DND-41 (cell line): ENCODE data around the gene MAST4.

Experiments used
- ATAC-seq: fragments of 200-7000 bp; cut with Tn5 transposase; 3 replicates; pipeline ENCODE4 v1.9.1; 2021; ENCODE audit warnings: low read depth; ENCODE audit not compliant: insufficient read depth
- DNase-seq: peaks from one replicate; pipeline ENCODE4 v3.0.0-alpha.2; 2020
- H2AFZ ChIP-seq: 2 replicates; pipeline ENCODE4 v1.6.0; 2012; ENCODE audit warnings: low read depth, low read length
- H3K27ac ChIP-seq: 2 replicates; pipeline ENCODE4 v1.5.1; 2012; ENCODE audit warnings: low read length, inconsistent platforms
- H3K27me3 ChIP-seq: fragments of 200-600 bp; sonication (generic); 2 replicates; pipeline ENCODE4 v1.6.0; 2012; ENCODE audit warnings: low read length, mild to moderate bottlenecking, inconsistent platforms; ENCODE audit not compliant: insufficient read depth, poor library complexity
- H3K36me3 ChIP-seq: 2 replicates; pipeline ENCODE4 v1.5.1; 2012; ENCODE audit warnings: low read length, inconsistent platforms; ENCODE audit not compliant: insufficient read depth
- H3K4me1 ChIP-seq: 2 replicates; pipeline ENCODE4 v1.5.1; 2012; ENCODE audit warnings: mild to moderate bottlenecking, low read length; ENCODE audit not compliant: insufficient read depth
- H3K4me2 ChIP-seq: 2 replicates; pipeline ENCODE4 v1.6.0; 2012; ENCODE audit warnings: mild to moderate bottlenecking, moderate library complexity, low read length, inconsistent platforms; ENCODE audit not compliant: insufficient read depth
- H3K4me3 ChIP-seq, 2 experiments: fragments of 200-600 bp in 1 of 2; shearing (Covaris generic) in 1 of 2; 2 replicates each; pipeline ENCODE4 v1.5.1; 2012 to 2016; ENCODE audit warnings: inconsistent platforms in 2 of 2, low read length in 2 of 2, mild to moderate bottlenecking in 2 of 2, low read depth in 1 of 2, moderate library complexity in 1 of 2
- H3K79me2 ChIP-seq: 2 replicates; pipeline ENCODE4 v1.6.0; 2012; ENCODE audit warnings: low read length, inconsistent platforms; ENCODE audit not compliant: insufficient read depth
- H3K9ac ChIP-seq: 2 replicates; pipeline ENCODE4 v1.6.0; 2012; ENCODE audit warnings: low read depth, mild to moderate bottlenecking, inconsistent platforms, low read length, moderate library complexity
- H3K9me3 ChIP-seq: 2 replicates; pipeline ENCODE4 v1.5.1; 2012; ENCODE audit warnings: low read length, moderate library complexity, mild to moderate bottlenecking, inconsistent platforms; ENCODE audit not compliant: insufficient read depth, severe bottlenecking
- H4K20me1 ChIP-seq: 2 replicates; pipeline ENCODE4 v1.6.0; 2012; ENCODE audit warnings: low read length; ENCODE audit not compliant: insufficient read depth
- EZH2 ChIP-seq: IDR thresholded peaks from 3 replicates; pipeline ENCODE4 v1.6.1; 2012; ENCODE audit warnings: borderline replicate concordance, low read depth, mild to moderate bottlenecking, moderate library complexity, low read length, inconsistent platforms; ENCODE audit not compliant: severe bottlenecking
- TF ChIP-seq, protein P1 (sequence below): IDR thresholded peaks from 2 replicates; pipeline ENCODE4 v1.5.1; 2012; ENCODE audit warnings: borderline replicate concordance, low read length, moderate library complexity, mild to moderate bottlenecking; ENCODE audit not compliant: poor library complexity, severe bottlenecking; ENCODE audit errors: extremely low read depth

Gene MAST4

DNA sequence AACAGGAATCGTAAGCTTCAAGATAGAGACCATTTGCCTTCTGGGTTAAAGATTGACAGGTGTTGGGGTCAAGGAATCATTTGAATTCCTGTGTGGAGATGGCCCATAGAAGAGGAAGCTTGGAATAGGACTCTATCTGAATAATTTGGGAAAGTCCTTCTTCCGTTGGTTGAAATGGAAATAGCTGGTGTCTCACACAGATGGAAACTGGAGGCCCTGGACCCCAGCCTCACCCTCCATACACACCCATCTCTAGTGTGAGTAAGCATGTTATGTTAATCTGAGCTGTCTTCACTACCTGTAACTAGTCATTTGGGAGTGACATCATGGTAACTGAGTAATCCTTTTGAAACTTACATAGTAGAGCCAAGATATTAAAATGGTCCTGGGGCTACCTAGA lies 416.0 kb downstream of the MAST4 start:
- Histone ChIP-seq H3K36me3 (no peaks in the 10 kb centered on the region), H4K20me1 (0 out of 2 replicates have a peak, but pooled peaks cover 4% of the 10 kb centered on the region), H3K4me3 (no peak overlapping the region), H3K4me1 (no peaks in the 10 kb centered on the region), H2AFZ (no peak overlapping the region), H3K4me2 (no peak overlapping the region), H3K27me3 (no peaks in the 10 kb centered on the region), H3K27ac (no peak overlapping the region), H3K9me3 (no peaks in the 10 kb centered on the region), H3K79me2 (no peaks in the 10 kb centered on the region), H3K9ac (no peak overlapping the region)
- ATAC-seq (no peak), DNase-seq (no peak)
- TF ChIP-seq, protein P1, sequence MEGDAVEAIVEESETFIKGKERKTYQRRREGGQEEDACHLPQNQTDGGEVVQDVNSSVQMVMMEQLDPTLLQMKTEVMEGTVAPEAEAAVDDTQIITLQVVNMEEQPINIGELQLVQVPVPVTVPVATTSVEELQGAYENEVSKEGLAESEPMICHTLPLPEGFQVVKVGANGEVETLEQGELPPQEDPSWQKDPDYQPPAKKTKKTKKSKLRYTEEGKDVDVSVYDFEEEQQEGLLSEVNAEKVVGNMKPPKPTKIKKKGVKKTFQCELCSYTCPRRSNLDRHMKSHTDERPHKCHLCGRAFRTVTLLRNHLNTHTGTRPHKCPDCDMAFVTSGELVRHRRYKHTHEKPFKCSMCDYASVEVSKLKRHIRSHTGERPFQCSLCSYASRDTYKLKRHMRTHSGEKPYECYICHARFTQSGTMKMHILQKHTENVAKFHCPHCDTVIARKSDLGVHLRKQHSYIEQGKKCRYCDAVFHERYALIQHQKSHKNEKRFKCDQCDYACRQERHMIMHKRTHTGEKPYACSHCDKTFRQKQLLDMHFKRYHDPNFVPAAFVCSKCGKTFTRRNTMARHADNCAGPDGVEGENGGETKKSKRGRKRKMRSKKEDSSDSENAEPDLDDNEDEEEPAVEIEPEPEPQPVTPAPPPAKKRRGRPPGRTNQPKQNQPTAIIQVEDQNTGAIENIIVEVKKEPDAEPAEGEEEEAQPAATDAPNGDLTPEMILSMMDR = no peak
- TF ChIP-seq EZH2 = no peak

- no peak overlapping the region for H3K4me2 ChIP-seq
- no peaks in the 10 kb centered on the region for H3K4me1 ChIP-seq
Observed at GRCh38 chr5:67013719-67014118, 417.5 kb downstream of the MAST4 start.

DNA sequence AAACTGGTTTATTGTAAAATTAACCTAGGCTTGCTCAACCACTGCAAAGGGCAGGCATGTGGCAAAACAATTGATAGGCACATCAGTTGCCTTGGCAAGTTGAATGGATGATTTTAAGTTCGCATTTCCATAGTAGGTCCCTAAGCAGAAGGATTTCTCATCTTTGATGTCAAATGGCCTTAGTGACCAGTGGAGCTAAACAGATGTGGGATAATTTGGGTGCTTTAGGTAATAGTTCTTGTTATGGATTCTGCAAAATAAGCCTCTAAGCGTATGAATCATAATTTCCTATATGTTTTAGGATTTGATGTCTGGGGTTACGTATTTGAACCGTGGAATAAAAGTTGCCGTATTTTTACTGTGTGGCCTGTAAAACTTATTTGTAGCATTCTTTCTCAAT lies 418.0 kb downstream of the MAST4 start:
- H3K27ac ChIP-seq = no peak overlapping the region
- H3K9ac ChIP-seq = no peak overlapping the region
- ATAC-seq (no peak), DNase-seq (no peak)
- no peaks in the 10 kb centered on the region for H3K27me3 ChIP-seq
- H3K4me1 ChIP-seq = no peaks in the 10 kb centered on the region
- H3K36me3 ChIP-seq = no peaks in the 10 kb centered on the region
- H3K9me3 ChIP-seq = no peaks in the 10 kb centered on the region
- no peaks in the 10 kb centered on the region for H3K79me2 ChIP-seq
- 0 out of 2 replicates have a peak, but pooled peaks cover 4% of the 10 kb centered on the region for H4K20me1 ChIP-seq
- no peak for TF ChIP-seq EZH2
- TF ChIP-seq, protein P1 = no peak
- no peak overlapping the region for H2AFZ ChIP-seq
- H3K4me2 ChIP-seq = no peak overlapping the region
- no peak overlapping the region for H3K4me3 ChIP-seq

More at GRCh38 chr5:67013719-67014118, 417.5 kb downstream of the MAST4 start:
- Histone ChIP-seq H3K4me3 (no peak overlapping the region), H3K9ac (no peak overlapping the region), H3K27me3 (no peaks in the 10 kb centered on the region), H3K27ac (no peak overlapping the region), H2AFZ (no peak overlapping the region), H3K36me3 (no peaks in the 10 kb centered on the region), H3K9me3 (no peaks in the 10 kb centered on the region), H4K20me1 (0 out of 2 replicates have a peak, but pooled peaks cover 4% of the 10 kb centered on the region), H3K79me2 (no peaks in the 10 kb centered on the region)
- ATAC-seq (no peak), DNase-seq (no peak)
- TF ChIP-seq EZH2 = no peak

- H3K27ac ChIP-seq = no peak overlapping the region
- H3K4me3 ChIP-seq = no peak overlapping the region
- H3K9ac ChIP-seq = no peak overlapping the region
Observed at GRCh38 chr5:67014957-67015400, 418.8 kb downstream of the MAST4 start.

More at GRCh38 chr5:67014957-67015400, 418.8 kb downstream of the MAST4 start:
- TF ChIP-seq, protein P1 = no peak
- no peak for TF ChIP-seq EZH2
- DNase-seq (no peak), ATAC-seq (no peak)
- Histone ChIP-seq H3K79me2 (no peaks in the 10 kb centered on the region), H3K36me3 (no peaks in the 10 kb centered on the region), H3K27me3 (no peaks in the 10 kb centered on the region), H2AFZ (no peak overlapping the region), H3K4me1 (no peaks in the 10 kb centered on the region), H3K4me2 (no peak overlapping the region), H4K20me1 (0 out of 2 replicates have a peak, but pooled peaks cover 4% of the 10 kb centered on the region), H3K9me3 (no peaks in the 10 kb centered on the region)
